Hematopoietic multipotent progenitor cell treated with erythropoietin and hydrocortisone succinate and interleukin-3 and kit ligand, for 15 days (in vitro differentiated cells): ENCODE results near the gene PRICKLE2.

ENCODE experiments used
- DNase-seq: peaks from one replicate; pipeline ENCODE4 v3.0.0-alpha.2; 2015; ENCODE audit warnings: low spot score

Gene PRICKLE2

DNA sequence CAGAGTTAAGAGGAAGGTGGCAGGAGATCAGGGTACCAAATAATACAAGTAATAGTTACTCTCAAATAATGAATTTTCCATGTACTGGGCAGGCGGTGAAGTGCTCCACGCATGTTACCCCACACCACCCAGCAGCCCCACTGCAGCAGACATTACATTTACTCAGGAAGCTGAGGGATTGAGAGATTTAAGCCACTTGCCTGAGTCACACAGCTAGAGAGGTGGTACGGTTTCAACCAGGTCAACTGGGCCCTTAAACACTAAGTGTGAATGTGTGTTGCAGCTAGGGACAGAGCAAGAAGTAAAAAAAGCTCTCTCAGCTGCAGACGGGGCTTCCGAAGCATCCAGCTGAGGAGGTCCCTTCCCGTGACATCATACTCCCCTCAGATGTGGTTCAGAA is 91.3 kb downstream of the PRICKLE2 start:
- DNase-seq, result no peak

DNA sequence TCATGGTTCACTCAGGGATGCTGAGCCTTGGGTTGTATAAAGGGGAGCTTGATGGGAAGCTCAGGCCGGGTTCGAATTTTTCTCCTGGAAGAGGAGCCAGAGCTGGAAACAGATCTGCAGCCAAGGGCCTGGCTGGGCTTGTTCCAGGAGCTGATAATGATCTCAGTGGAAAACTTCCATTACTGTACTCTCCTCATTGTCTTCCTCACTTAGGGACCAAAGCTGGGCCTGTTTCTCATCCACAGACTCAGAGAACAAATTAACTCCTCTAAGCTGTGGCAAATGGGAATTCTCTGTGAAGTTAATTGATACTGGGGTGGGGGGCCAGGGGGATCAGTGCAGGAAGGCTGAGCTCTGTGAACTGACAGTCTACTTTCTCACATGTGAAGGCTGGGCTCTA is 92.0 kb downstream of the PRICKLE2 start:
- DNase-seq, result no peak

- no peak for DNase-seq
Measured at GRCh38 chr3:64131725-64132469, 93.4 kb downstream of the PRICKLE2 start.

- no peak for DNase-seq
Measured at GRCh38 chr3:64130436-64130835, 94.8 kb downstream of the PRICKLE2 start.

GRCh38 chr3:64129581-64129980 is 95.7 kb downstream of the PRICKLE2 start:
- no peak for DNase-seq

DNA sequence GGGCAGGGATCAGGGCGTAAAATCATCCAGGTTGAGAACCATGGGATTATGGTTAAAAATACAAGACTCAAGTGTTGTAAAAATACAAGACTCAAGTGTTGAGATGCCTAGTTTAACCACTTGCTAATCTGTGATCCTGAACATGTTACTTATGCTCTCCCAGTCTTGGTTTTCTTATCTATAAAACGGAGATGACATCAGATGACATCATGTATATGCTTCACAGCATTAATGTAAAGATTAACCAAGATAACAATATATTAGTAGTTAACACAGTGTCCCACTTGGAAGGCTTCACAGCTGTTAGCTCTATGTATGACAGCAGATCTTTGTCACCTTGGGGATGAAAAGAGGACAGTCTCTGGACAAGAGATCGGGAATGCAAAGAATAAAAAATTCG is 96.2 kb downstream of the PRICKLE2 start:
- no peak for DNase-seq

GRCh38 chr3:64125561-64125960 is 99.7 kb downstream of the PRICKLE2 start:
- DNase-seq, result no peak

GRCh38 chr3:64123931-64124330 is 101.3 kb downstream of the PRICKLE2 start:
- DNase-seq, result no peak

GRCh38 chr3:64122476-64122875 is 102.8 kb downstream of the PRICKLE2 start:
- DNase-seq, result no peak

- DNase-seq, result no peak
Measured at GRCh38 chr3:64121750-64122311, 103.4 kb downstream of the PRICKLE2 start.

DNA sequence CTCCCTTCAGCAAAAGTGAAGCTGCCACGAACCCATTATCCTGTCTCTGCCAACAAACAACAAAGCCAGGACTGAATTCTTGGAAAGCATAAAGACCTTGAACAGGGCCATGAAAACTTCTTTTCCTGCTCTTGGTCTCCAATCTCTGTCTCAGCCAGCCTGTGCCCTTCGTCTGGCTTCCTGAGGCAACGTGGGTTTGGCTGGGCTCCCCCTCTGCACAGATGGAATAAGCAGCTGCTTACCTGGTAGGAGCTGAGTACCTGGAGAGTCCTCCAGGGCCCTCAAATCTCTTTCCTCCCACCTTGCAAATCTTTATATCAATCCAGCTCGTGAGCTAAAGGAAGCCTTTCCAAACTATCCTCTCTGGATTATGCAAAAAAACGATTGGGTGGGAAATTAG is 104.4 kb downstream of the PRICKLE2 start:
- DNase-seq, result no peak

DNA sequence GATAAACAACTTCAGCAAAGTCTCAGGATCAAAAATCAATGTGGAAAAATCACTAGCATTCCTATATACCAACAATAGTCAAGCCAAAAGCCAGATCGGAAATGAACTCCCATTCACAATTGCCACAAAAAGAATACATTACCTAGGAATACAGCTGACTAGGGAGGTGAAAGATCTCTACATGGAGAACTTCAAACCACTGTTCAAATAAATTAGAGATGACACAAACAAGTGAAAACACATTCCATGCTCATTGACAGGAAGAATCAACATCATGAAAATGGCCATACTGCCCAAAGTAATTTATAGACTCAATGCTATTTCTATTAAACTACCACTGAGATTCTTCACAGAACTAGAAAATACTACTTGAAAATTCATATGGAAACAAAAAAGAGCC is 107.8 kb downstream of the PRICKLE2 start:
- DNase-seq, result no peak

- no peak for DNase-seq
Measured at GRCh38 chr3:64114651-64115050, 110.6 kb downstream of the PRICKLE2 start.

GRCh38 chr3:64111872-64112271 is 113.4 kb downstream of the PRICKLE2 start:
- no peak for DNase-seq

DNA sequence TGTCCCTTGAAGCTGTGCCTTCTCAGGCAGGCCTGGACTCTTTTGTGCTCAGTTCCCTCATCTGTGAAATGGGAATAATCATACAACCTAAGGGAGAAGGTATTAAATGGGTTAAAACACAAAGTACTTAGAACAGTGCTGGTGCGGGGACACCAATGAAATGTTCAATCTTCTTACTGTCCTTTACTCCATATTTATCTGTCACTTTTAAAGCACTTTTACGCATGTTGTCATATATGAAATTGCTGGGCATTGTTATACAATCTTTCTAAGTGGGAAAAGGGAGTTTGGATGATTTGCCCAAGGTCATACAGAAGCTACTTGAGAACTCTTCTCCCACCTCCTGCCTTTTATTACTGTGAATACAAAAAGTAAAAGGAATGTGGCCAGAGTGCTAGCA is 114.2 kb downstream of the PRICKLE2 start:
- DNase-seq, result no peak

GRCh38 chr3:64110071-64110470 is 115.2 kb downstream of the PRICKLE2 start:
- DNase-seq, result no peak

DNA sequence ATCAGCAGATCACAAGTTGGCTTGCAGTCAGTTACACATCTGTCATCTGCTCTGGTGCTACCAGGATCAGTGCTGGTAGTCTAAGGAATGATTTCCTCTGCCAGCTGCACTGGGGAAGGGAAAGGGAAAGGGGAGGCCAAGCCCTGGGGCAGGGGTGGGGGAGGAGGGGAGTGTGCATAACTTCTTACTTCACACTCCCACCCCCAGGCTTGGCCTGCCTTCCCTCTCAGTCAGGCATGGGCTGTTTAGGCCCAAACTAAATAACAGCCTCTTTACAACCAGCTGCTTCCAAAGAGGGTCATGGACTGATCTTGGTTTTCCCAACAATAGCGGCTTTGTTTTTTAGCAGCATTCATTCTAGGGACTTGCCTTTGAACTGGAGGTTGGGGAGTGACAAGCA is 115.8 kb downstream of the PRICKLE2 start:
- DNase-seq, result no peak

DNA sequence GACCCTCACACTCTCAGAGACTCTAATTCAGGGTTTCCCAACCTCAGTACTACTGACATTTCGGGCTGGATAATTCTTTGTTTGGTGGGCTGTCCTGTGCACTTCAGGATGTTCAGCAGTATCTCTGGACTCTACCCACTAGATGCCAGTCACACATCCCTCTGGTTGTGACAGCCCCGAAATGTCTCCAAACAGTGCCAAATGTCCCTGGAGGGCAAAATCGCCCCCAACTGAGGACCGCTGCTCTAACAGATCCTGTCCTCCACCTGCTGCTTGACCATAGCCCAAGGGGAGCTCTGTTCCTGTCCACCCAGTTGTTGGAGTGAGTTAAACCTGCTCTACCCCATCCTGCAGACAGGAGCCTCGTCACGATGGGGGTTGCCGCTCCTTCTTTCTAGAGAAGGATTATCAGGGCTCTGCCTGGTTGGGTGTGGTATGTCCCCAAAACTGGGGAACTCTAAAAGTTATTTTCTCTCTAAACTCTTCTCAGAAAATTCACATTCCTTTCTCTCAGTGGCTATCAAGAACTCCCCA is 116.4 kb downstream of the PRICKLE2 start:
- no peak for DNase-seq

DNA sequence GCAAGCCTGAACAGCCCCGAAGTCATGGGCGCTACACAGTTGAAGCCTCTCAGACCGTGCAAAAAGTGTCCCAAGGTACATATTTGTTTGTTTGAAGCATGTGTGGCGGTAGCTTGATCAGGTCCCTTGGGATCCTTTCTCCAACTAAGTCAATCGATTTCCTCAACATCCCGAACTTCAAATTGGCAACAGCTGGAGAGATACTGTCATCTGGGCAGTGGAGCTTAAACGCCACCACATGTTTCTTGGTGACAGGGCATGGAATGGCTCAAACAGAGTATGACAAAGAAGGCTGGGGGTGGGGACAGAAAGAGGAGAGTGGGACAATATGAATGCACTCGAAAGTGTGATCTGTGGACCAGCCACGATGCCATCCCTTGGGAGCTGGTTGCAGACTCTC is 117.0 kb downstream of the PRICKLE2 start:
- DNase-seq, result no peak

- DNase-seq, result no peak
Measured at GRCh38 chr3:64107190-64107589, 118.1 kb downstream of the PRICKLE2 start.

- no peak for DNase-seq
Measured at GRCh38 chr3:64105816-64106215, 119.5 kb downstream of the PRICKLE2 start.

DNA sequence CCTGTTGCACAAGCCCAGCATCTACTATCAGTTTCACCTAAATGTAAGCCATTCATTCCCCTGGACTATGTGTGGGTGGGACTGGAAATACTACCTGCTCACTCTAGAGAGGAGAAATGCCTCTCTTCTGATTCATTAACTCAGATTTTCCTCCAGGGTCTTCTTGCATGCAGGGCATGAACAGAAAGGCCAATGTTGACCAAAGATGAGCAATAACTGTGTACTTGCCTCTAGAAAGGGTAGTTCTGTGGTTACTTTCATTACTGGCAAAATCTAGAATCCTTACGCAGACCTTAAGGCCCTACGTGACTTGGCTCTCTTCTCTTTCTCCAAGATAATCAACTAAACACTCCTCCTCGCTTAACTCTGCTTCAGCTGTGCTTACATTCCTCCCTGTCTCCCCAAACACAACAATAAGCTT is 120.6 kb downstream of the PRICKLE2 start:
- DNase-seq, result no peak

GRCh38 chr3:64104006-64104405 is 121.3 kb downstream of the PRICKLE2 start:
- no peak for DNase-seq

DNA sequence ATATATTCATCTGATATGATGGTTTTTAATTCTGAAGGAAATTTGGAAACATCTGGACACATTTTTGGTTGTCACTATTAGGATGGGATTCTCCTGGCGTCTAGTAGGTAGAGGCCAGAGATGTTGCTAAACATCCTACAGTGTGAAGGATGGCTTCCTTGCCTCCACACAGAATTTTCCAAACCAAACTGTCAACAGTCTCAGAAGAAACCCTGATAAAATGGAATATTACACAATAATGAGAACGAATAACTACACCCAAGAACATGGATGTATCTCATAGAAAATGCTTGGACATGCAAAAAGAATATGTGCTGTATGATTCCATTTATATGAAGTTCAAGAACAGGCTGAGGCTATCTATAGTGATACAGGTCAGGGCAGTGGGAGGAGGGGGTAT is 122.1 kb downstream of the PRICKLE2 start:
- no peak for DNase-seq
